GM18498 (cell line): Measurements from ENCODE around the gene PSG1.
"Not testable (repeated sequence)": the region's sequence is repeated elsewhere in the genome, so short reads cannot be mapped to it uniquely, and the experiment has no call there.

Experiments
- ATAC-seq: cut with Tn5 transposase; IDR thresholded peaks from one replicate; pipeline ENCODE4 v1.9.1; 2021; ENCODE audit warnings: mild to moderate bottlenecking, moderate library complexity; ENCODE audit not compliant: unreplicated experiment

PSG1 gene

GRCh38 chr19:42882010-42882409 lies 2.5 kb upstream of the PSG1 start:
- not testable (repeated sequence) for ATAC-seq

GRCh38 chr19:42881279-42881678 lies 1.8 kb upstream of the PSG1 start:
- ATAC-seq, result not testable (repeated sequence)

- not testable (repeated sequence) for ATAC-seq
Observed at GRCh38 chr19:42880621-42881020, 1.1 kb upstream of the PSG1 start.

- not testable (repeated sequence) for ATAC-seq
Observed at GRCh38 chr19:42876596-42876995, 2.9 kb downstream of the PSG1 start.

- ATAC-seq, result not testable (repeated sequence)
Observed at GRCh38 chr19:42875881-42876280, 3.6 kb downstream of the PSG1 start.

GRCh38 chr19:42874901-42875813 lies 4.4 kb downstream of the PSG1 start:
- ATAC-seq, result not testable (repeated sequence)

GRCh38 chr19:42874136-42874535 lies 5.4 kb downstream of the PSG1 start:
- ATAC-seq, result not testable (repeated sequence)

GRCh38 chr19:42872608-42873007 lies 6.9 kb downstream of the PSG1 start:
- ATAC-seq, result no peak

- ATAC-seq, result no peak
Observed at GRCh38 chr19:42857544-42857867, 22.0 kb downstream of the PSG1 start.

GRCh38 chr19:42856866-42857543 lies 22.5 kb downstream of the PSG1 start:
- not testable (repeated sequence) for ATAC-seq

GRCh38 chr19:42854745-42855144 lies 24.8 kb downstream of the PSG1 start:
- not testable (repeated sequence) for ATAC-seq

- not testable (repeated sequence) for ATAC-seq
Observed at GRCh38 chr19:42853231-42853630, 26.3 kb downstream of the PSG1 start.

- ATAC-seq, result not testable (repeated sequence)
Observed at GRCh38 chr19:42852821-42853220, 26.7 kb downstream of the PSG1 start.

- ATAC-seq, result not testable (repeated sequence)
Observed at GRCh38 chr19:42851718-42852280, 27.7 kb downstream of the PSG1 start.

- no peak for ATAC-seq
Observed at GRCh38 chr19:42850981-42851717, 28.4 kb downstream of the PSG1 start.

- no peak for ATAC-seq
Observed at GRCh38 chr19:42846597-42846996, 32.9 kb downstream of the PSG1 start.

- ATAC-seq, result not testable (repeated sequence)
Observed at GRCh38 chr19:42843631-42844030, 35.9 kb downstream of the PSG1 start.

GRCh38 chr19:42832746-42833442 lies 46.6 kb downstream of the PSG1 start:
- ATAC-seq, result not testable (repeated sequence)

GRCh38 chr19:42832023-42832680 lies 47.4 kb downstream of the PSG1 start:
- not testable (repeated sequence) for ATAC-seq
